Type B pancreatic cell (in vitro differentiated cells): ENCODE measurements around the gene SLC8B1. TPM values are rescaled to one million over a fixed set of nuclear protein-coding genes. Genes with fewer than 3 reads are reported as not detected.
"Not testable (repeated sequence)": the region's sequence is repeated elsewhere in the genome, so short reads cannot be mapped to it uniquely, and the experiment has no call there.

Experiments used
- DNase-seq: peaks from one replicate; pipeline ENCODE4 v3.0.0; 2021; ENCODE audit warnings: mixed read lengths; ENCODE audit not compliant: unreplicated experiment; ENCODE audit errors: extremely low spot score
- H3K27ac Mint-ChIP-seq: 2 replicates; pipeline ENCODE4 v1.8.0; 2021; ENCODE audit warnings: mild to moderate bottlenecking, mixed read lengths
- H3K27me3 Mint-ChIP-seq: 2 replicates; pipeline ENCODE4 v1.8.0; 2021; ENCODE audit warnings: mixed read lengths
- H3K36me3 Mint-ChIP-seq: 2 replicates; pipeline ENCODE4 v1.8.0; 2021; ENCODE audit warnings: mixed read lengths
- H3K4me1 Mint-ChIP-seq: one replicate; pipeline ENCODE4 v1.8.0; 2021; ENCODE audit warnings: mixed read lengths; ENCODE audit not compliant: unreplicated experiment
- H3K4me3 Mint-ChIP-seq: 2 replicates; pipeline ENCODE4 v1.8.0; 2021; ENCODE audit warnings: mild to moderate bottlenecking, mixed read lengths
- H3K9me3 Mint-ChIP-seq: 2 replicates; pipeline ENCODE4 v1.8.0; 2021; ENCODE audit warnings: mixed read lengths
- CTCF ChIP-seq: fragments of 200-600 bp; sonication (generic); conservative IDR thresholded peaks from 2 replicates; pipeline ENCODE4 v1.5.0; 2021; ENCODE audit warnings: antibody characterized with exemption, mild to moderate bottlenecking
- total RNA-seq: library from RNA; stranded (reverse); gene quantifications from 2 replicates; pipeline ENCODE4 v1.2.1, GENCODE V29; 2021; ENCODE audit warnings: low replicate concordance

Gene SLC8B1
- total RNA-seq, 1 donor from 2014 or later: 29.6 TPM

GRCh38 chr12:113361574-113362370, 26.9 kb upstream of the SLC8B1 start:
- peaks cover 10% of the 10 kb centered on the region for H3K4me1 Mint-ChIP-seq
- no peak for TF ChIP-seq CTCF
- no peaks in the 10 kb centered on the region for H3K9me3 Mint-ChIP-seq
- H3K36me3 Mint-ChIP-seq: peaks cover 4% of the 10 kb centered on the region
- no peak for DNase-seq
- H3K27ac Mint-ChIP-seq: no peak overlapping the region
- peak overlapping the region; percentile 39 for H3K4me3 Mint-ChIP-seq
- H3K27me3 Mint-ChIP-seq: no peaks in the 10 kb centered on the region

GRCh38 chr12:113359939-113360748, 25.2 kb upstream of the SLC8B1 start:
- DNase-seq: no peak
- H3K27ac Mint-ChIP-seq: no peak overlapping the region
- H3K4me1 Mint-ChIP-seq: peaks cover 10% of the 10 kb centered on the region
- no peaks in the 10 kb centered on the region for H3K27me3 Mint-ChIP-seq
- TF ChIP-seq CTCF: no peak
- H3K9me3 Mint-ChIP-seq: no peaks in the 10 kb centered on the region
- peak overlapping the region; percentile 86 for H3K4me3 Mint-ChIP-seq
- H3K36me3 Mint-ChIP-seq: peaks cover 4% of the 10 kb centered on the region

- Mint-ChIP-seq H3K9me3 (no peaks in the 10 kb centered on the region), H3K4me1 (peaks cover 10% of the 10 kb centered on the region), H3K27me3 (no peaks in the 10 kb centered on the region), H3K4me3 (peak overlapping the region; percentile 86), H3K36me3 (peaks cover 2% of the 10 kb centered on the region), H3K27ac (peak overlapping the region; percentile 76)
- no peak for DNase-seq
- TF ChIP-seq CTCF: peak; percentile 34
These were observed 24.4 kb upstream of the SLC8B1 start for GRCh38 chr12:113359133-113359938.

GRCh38 chr12:113358381-113359132, 23.6 kb upstream of the SLC8B1 start, which contains the start of gene PLBD2:
Gene PLBD2, plus strand, starts transcription at chr12:113358587. Its CDS starts 14 bp downstream, at chr12:113358601.
- H3K36me3 Mint-ChIP-seq: no peaks in the 10 kb centered on the region
- DNase-seq: peak; percentile 94
- peak within 1 kb of the TSS; percentile 82 for H3K27ac Mint-ChIP-seq
- H3K9me3 Mint-ChIP-seq: no peaks in the 10 kb centered on the region
- TF ChIP-seq CTCF: no peak
- peaks cover 10% of the 10 kb centered on the region for H3K4me1 Mint-ChIP-seq
- peak within 1 kb of the TSS; percentile 87 for H3K4me3 Mint-ChIP-seq
- no peaks in the 10 kb centered on the region for H3K27me3 Mint-ChIP-seq

GRCh38 chr12:113354192-113354591, 19.3 kb upstream of the SLC8B1 start:
- not testable (repeated sequence) for H3K4me1 Mint-ChIP-seq, H3K36me3 Mint-ChIP-seq

More at GRCh38 chr12:113354192-113354591, 19.3 kb upstream of the SLC8B1 start:
- DNase-seq, H3K27ac Mint-ChIP-seq, H3K9me3 Mint-ChIP-seq, H3K27me3 Mint-ChIP-seq, H3K4me3 Mint-ChIP-seq: not testable (repeated sequence)
